GM12878 (cell line): Measurements from ENCODE around the gene EVC. TPM values are rescaled to one million over a fixed set of nuclear protein-coding genes. Genes with fewer than 3 reads are reported as not detected.

ENCODE experiments used
- MTA3 ChIP-seq: IDR thresholded peaks from 2 replicates; pipeline ENCODE4 v1.6.1; 2012; ENCODE audit warnings: low read length, inconsistent platforms, borderline replicate concordance
- SRF ChIP-seq, 2 experiments: IDR thresholded peaks; 2 replicates each; pipeline ENCODE4 v1.6.1; 2011; ENCODE audit warnings: low read depth in 2 of 2, low read length in 2 of 2, mild to moderate bottlenecking in 1 of 2, moderate library complexity in 1 of 2
- TCF12 ChIP-seq: IDR thresholded peaks from 2 replicates; pipeline ENCODE4 v1.6.1; 2011; ENCODE audit warnings: low read depth, mild to moderate bottlenecking, low read length
- TCF7 ChIP-seq: IDR thresholded peaks from 2 replicates; pipeline ENCODE4 v1.6.1; 2014; ENCODE audit warnings: antibody characterized with exemption, borderline replicate concordance
- ZNF687 ChIP-seq: fragments of 450-650 bp; IDR thresholded peaks from 2 replicates; pipeline ENCODE4 v1.6.1; 2017; ENCODE audit warnings: mild to moderate bottlenecking, moderate library complexity
- polyA plus RNA-seq, 11 experiments: library from polyadenylated mRNA; depleted of rRNA in 4 of 11; unstranded in 6 of 11; stranded (reverse) in 5 of 11; fragments of >200 nt; fragmentation: Nextera tagmentation in 4 of 11; fragmentation: Illumina TruSeq in 1 of 11; extraction: Ambion mirVana in 4 of 11; extraction: Trizol in 1 of 11; gene quantifications; 1 replicate in 1 of 11; 2 replicates in 10 of 11; pipeline versions ENCODE4 v1.2.1 to v1.2.3, GENCODE V29; 2011 to 2016; ENCODE audit warnings: inconsistent platforms in 2 of 11, missing spikeins in 2 of 11, low read depth in 1 of 11
- total RNA-seq, 4 experiments: library from RNA; depleted of rRNA in 3 of 4; stranded (reverse); fragments of >200 nt in 3 of 4; fragmentation: Illumina TruSeq in 1 of 4; extraction: Trizol in 1 of 4; gene quantifications; 2 replicates each; pipeline versions ENCODE4 v1.2.1 to v1.2.3, GENCODE V29; 2013 to 2021
- TF ChIP-seq, protein P1 (sequence below): fragments of 450-650 bp; formaldehyde crosslinking; IDR thresholded peaks from 2 replicates; pipeline ENCODE4 v1.4.0; 2022; ENCODE audit warnings: mild to moderate bottlenecking, moderate library complexity

EVC gene
- total and polyA plus RNA-seq, 10 of the 15 experiments (the other 5 are each of a cell fraction or from before 2014, with no cell fraction given): 0.87 to 55.9 (median 15.6) TPM

- no peak for TF ChIP-seq ZNF687
- no peak for TF ChIP-seq SRF (IDR thresholded peaks at IDR 0.05; ENCODE audit: low read depth in 2 of 2, low read length in 2 of 2)
- no peak for TF ChIP-seq TCF7
- TF ChIP-seq, protein P1, sequence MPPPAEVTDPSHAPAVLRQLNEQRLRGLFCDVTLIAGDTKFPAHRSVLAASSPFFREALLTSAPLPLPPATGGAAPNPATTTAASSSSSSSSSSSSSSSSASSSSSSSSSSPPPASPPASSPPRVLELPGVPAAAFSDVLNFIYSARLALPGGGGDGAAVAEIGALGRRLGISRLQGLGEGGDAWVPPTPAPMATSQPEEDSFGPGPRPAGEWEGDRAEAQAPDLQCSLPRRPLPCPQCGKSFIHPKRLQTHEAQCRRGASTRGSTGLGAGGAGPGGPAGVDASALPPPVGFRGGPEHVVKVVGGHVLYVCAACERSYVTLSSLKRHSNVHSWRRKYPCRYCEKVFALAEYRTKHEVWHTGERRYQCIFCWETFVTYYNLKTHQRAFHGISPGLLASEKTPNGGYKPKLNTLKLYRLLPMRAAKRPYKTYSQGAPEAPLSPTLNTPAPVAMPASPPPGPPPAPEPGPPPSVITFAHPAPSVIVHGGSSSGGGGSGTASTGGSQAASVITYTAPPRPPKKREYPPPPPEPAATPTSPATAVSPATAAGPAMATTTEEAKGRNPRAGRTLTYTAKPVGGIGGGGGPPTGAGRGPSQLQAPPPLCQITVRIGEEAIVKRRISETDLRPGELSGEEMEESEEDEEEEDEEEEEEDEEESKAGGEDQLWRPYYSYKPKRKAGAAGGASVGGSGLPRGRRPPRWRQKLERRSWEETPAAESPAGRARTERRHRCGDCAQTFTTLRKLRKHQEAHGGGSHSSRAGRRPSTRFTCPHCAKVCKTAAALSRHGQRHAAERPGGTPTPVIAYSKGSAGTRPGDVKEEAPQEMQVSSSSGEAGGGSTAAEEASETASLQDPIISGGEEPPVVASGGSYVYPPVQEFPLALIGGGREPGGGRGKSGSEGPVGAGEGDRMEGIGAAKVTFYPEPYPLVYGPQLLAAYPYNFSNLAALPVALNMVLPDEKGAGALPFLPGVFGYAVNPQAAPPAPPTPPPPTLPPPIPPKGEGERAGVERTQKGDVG (CRISPR knock-in tag): no peak
- TF ChIP-seq MTA3: no peak
- no peak for TF ChIP-seq TCF12
Observed at GRCh38 chr4:5796976-5797375, 86.0 kb downstream of the EVC start (continued).
